K562 (cell line): ENCODE data around the gene CCDC97. TPM values are rescaled to one million over a fixed set of nuclear protein-coding genes. Genes with fewer than 3 reads are reported as not detected.

Source experiments
- BACH1 ChIP-seq: fragments of 200-800 bp; sonication (Bioruptor generic); IDR thresholded peaks from 2 replicates; pipeline ENCODE4 v1.6.1; 2016; ENCODE audit warnings: missing genetic modification characterization, missing compliant biosample characterization
- BHLHE40 ChIP-seq: IDR thresholded peaks from 2 replicates; pipeline ENCODE4 v1.6.1; 2011; ENCODE audit warnings: low read length, improper control_type of control experiment
- CBFA2T3 ChIP-seq: fragments of 450-650 bp; IDR thresholded peaks from 2 replicates; pipeline ENCODE4 v1.6.1; 2017
- HNRNPLL ChIP-seq: fragments of 200-400 bp; formaldehyde crosslinking; IDR thresholded peaks from 2 replicates; pipeline ENCODE4 v1.6.1; 2017; ENCODE audit warnings: low read length, low read depth, mild to moderate bottlenecking; ENCODE audit not compliant: poor library complexity, severe bottlenecking
- JUND ChIP-seq, 2 experiments: IDR thresholded peaks; 2 replicates in 1 of 2; 3 replicates in 1 of 2; pipeline ENCODE4 v1.6.1; 2011; ENCODE audit warnings: borderline replicate concordance in 2 of 2, low read depth in 2 of 2, low read length in 2 of 2, improper control_type of control experiment in 1 of 2, missing biosample characterization in 1 of 2, missing genetic modification characterization in 1 of 2, missing genetic modification reagents in 1 of 2
- PKNOX1 ChIP-seq: fragments of 450-650 bp; IDR thresholded peaks from 2 replicates; pipeline ENCODE4 v1.6.1; 2016
- RAD21 ChIP-seq, 2 experiments: fragments of 250-450 bp in 1 of 2; fragments of 450-650 bp in 1 of 2; sonication (Bioruptor Pico) in 1 of 2; formaldehyde crosslinking in 1 of 2; IDR thresholded peaks in 1 of 2; conservative IDR thresholded peaks in 1 of 2; 2 replicates each; pipeline versions ENCODE4 v1.4.0 to v1.8.0; 2020 to 2022; ENCODE audit warnings: mild to moderate bottlenecking in 2 of 2, moderate library complexity in 1 of 2
- RB1 ChIP-seq: fragments of 450-650 bp; IDR thresholded peaks from 2 replicates; pipeline ENCODE4 v1.6.1; 2017; ENCODE audit warnings: low read depth, mild to moderate bottlenecking
- RBFOX2 ChIP-seq: fragments of 200-400 bp; formaldehyde crosslinking; IDR thresholded peaks from 2 replicates; pipeline ENCODE4 v1.6.1; 2017; ENCODE audit warnings: low read depth, mild to moderate bottlenecking, low read length, moderate library complexity
- RFX5 ChIP-seq: IDR thresholded peaks from 2 replicates; pipeline ENCODE4 v1.6.1; 2011; ENCODE audit warnings: low read depth, mild to moderate bottlenecking, improper control_type of control experiment, low read length
- SMAD4 ChIP-seq: fragments of 250-450 bp; sonication (Bioruptor Pico); conservative IDR thresholded peaks from 2 replicates; pipeline ENCODE4 v1.8.0; 2021; ENCODE audit warnings: inconsistent platforms, mild to moderate bottlenecking, moderate library complexity
- SMARCE1 ChIP-seq: fragments of 450-650 bp; IDR thresholded peaks from 2 replicates; pipeline ENCODE4 v1.7.1; 2016; ENCODE audit warnings: mild to moderate bottlenecking
- SUPT5H ChIP-seq: fragments of 450-650 bp; IDR thresholded peaks from 2 replicates; pipeline ENCODE4 v1.6.1; 2016
- TOE1 ChIP-seq, 2 experiments: fragments of 450-650 bp in 1 of 2; sonication (generic) in 1 of 2; formaldehyde crosslinking in 1 of 2; IDR thresholded peaks; 2 replicates each; pipeline versions ENCODE4 v1.7.1 to v1.8.0; 2016 to 2022; ENCODE audit warnings: borderline replicate concordance in 2 of 2, mild to moderate bottlenecking in 2 of 2, antibody characterized with exemption in 1 of 2, inconsistent platforms in 1 of 2, low read depth in 1 of 2, missing genetic modification reagents in 1 of 2, moderate library complexity in 1 of 2
- XRCC5 ChIP-seq: fragments of 200-400 bp; formaldehyde crosslinking; IDR thresholded peaks from 2 replicates; pipeline ENCODE4 v1.6.1; 2017; ENCODE audit warnings: low read depth, mild to moderate bottlenecking, low read length
- ZMIZ1 ChIP-seq, 2 experiments: fragments of 150-350 bp in 1 of 2; IDR thresholded peaks; 2 replicates each; pipeline ENCODE4 v1.6.1; 2012 to 2016; ENCODE audit warnings: low read depth in 2 of 2, low read length in 2 of 2, mild to moderate bottlenecking in 1 of 2, moderate library complexity in 1 of 2
- ZNF764 ChIP-seq: fragments of 250-450 bp; sonication (Bioruptor Pico); IDR thresholded peaks from 2 replicates; pipeline ENCODE4 v1.4.0; 2020; ENCODE audit warnings: low read depth, mild to moderate bottlenecking, moderate library complexity
- polyA plus RNA-seq, 8 experiments: library from polyadenylated mRNA; depleted of rRNA in 4 of 8; stranded (reverse) in 5 of 8; unstranded in 3 of 8; fragments of >200 nt; fragmentation: Nextera tagmentation in 2 of 8; fragmentation: Illumina TruSeq in 1 of 8; extraction: Ambion mirVana in 2 of 8; extraction: Trizol in 1 of 8; gene quantifications; 2 replicates each; pipeline versions ENCODE4 v1.2.1 to v1.2.3, GENCODE V29; 2011 to 2014; ENCODE audit warnings: inconsistent platforms in 1 of 8, missing spikeins in 1 of 8
- total RNA-seq, 7 experiments: library from RNA; depleted of rRNA in 6 of 7; stranded (reverse); fragments of >200 nt in 6 of 7; fragmentation: Illumina TruSeq in 2 of 7; extraction: Trizol in 2 of 7; gene quantifications; 2 replicates each; pipeline versions ENCODE4 v1.2.1 to v1.2.3, GENCODE V29; 2011 to 2021; ENCODE audit warnings: low replicate concordance in 1 of 7
- TF ChIP-seq, protein P1 (sequence below), 2 experiments: fragments of 450-650 bp in 1 of 2; sonication (generic) in 1 of 2; formaldehyde crosslinking in 1 of 2; IDR thresholded peaks in 1 of 2; conservative IDR thresholded peaks in 1 of 2; 2 replicates each; pipeline versions ENCODE4 v1.6.1 to v1.8.1; 2016 to 2023; ENCODE audit warnings: mild to moderate bottlenecking in 2 of 2, moderate library complexity in 2 of 2, inconsistent platforms in 1 of 2, missing genetic modification reagents in 1 of 2
- TF ChIP-seq, protein P2 (sequence below): fragments of 250-450 bp; sonication (Bioruptor Pico); IDR thresholded peaks from 2 replicates; pipeline ENCODE4 v1.4.0; 2020

CCDC97 gene
- total and polyA plus RNA-seq, 9 of the 15 experiments (the other 6 are each of a cell fraction or from before 2014, with no cell fraction given), result 0.60 to 16.5 (median 7.0) TPM

DNA sequence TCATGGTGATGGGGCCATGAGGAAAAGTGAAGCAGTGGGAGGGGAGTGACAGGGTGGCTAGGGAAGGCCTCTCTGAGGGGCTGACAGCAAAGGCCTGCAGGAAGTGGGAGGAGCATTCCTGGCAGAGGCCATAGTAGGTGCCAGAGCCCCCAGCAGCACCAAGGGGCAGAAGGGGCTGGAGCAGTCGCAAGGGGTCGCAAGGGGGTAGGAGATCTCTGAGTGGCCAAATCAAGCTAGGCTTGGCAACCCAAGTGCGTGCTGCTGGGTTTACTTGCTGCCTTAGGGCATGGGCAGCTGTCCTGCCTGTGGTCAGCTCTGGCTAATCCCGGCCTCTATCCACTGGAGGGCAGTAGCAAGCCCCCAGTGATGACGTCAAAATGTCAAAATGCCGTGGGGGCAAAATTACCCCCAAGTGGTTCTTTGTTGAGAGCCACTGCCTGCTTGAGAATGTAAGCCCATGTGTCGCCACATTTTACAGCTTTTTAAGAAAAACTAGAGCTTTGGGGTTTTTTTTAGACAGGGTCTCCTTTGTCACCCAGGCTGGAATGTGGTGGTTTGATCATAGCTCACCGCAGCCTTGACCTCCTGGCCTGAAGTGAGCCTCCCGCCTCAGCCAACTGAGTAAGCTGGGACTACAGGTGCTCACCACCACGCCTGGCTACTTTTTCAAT lies 11.8 kb downstream of the CCDC97 start (continued):
- TF ChIP-seq ZMIZ1 (IDR thresholded peaks at IDR 0.05; ENCODE audit: low read depth in 2 of 2, low read length in 2 of 2) (0 out of 4 replicates have a peak, but pooled peaks of 1 of the 2 experiments have one; percentile 32), TOE1 (IDR thresholded peaks at IDR 0.05; ENCODE audit: borderline replicate concordance) (peak; percentile 17; the same call in 1 of the 2 replicates), TOE1 (CRISPR knock-in tag; IDR thresholded peaks at IDR 0.05; ENCODE audit: borderline replicate concordance, low read depth) (no peak), RAD21 (CRISPR knock-in tag; conservative IDR thresholded peaks at IDR 0.05 in 1 of 2, IDR thresholded peaks at IDR 0.05 in 1 of 2) (peak; percentile 13 to 61; a peak in 3 of 4 replicates), CBFA2T3 (peak; percentile 39), XRCC5 (peak; percentile 75; the same call in 1 of the 2 replicates), RB1 (peak; percentile 53; the same call in 1 of the 2 replicates), ZNF764 (no peak), BHLHE40 (no peak), RFX5 (no peak), JUND (IDR thresholded peaks at IDR 0.05; ENCODE audit: borderline replicate concordance, low read depth, low read length) (peak; percentile 82), JUND (tag; IDR thresholded peaks at IDR 0.05; ENCODE audit: borderline replicate concordance, low read depth, low read length) (peak; percentile 67; the same call in 2 of the 3 replicates), SMAD4 (CRISPR knock-in tag) (peak; percentile 45; the same call in 1 of the 2 replicates), SMARCE1 (peak; percentile 35; the same call in 1 of the 2 replicates), BACH1 (tag) (0 out of 2 replicates have a peak, but pooled peaks have one; percentile 24), PKNOX1 (peak; percentile 13; the same call in 1 of the 2 replicates), SUPT5H (0 out of 2 replicates have a peak, but pooled peaks have one; percentile 22), RBFOX2 (peak; percentile 46), HNRNPLL (no peak)
- TF ChIP-seq, protein P1, sequence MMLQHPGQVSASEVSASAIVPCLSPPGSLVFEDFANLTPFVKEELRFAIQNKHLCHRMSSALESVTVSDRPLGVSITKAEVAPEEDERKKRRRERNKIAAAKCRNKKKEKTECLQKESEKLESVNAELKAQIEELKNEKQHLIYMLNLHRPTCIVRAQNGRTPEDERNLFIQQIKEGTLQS (IDR thresholded peaks at IDR 0.05), result peak; percentile 85
- TF ChIP-seq, protein P1 (CRISPR knock-in tag; conservative IDR thresholded peaks at IDR 0.05), result no peak; the same call in 1 of the 2 replicates
- TF ChIP-seq, protein P2, sequence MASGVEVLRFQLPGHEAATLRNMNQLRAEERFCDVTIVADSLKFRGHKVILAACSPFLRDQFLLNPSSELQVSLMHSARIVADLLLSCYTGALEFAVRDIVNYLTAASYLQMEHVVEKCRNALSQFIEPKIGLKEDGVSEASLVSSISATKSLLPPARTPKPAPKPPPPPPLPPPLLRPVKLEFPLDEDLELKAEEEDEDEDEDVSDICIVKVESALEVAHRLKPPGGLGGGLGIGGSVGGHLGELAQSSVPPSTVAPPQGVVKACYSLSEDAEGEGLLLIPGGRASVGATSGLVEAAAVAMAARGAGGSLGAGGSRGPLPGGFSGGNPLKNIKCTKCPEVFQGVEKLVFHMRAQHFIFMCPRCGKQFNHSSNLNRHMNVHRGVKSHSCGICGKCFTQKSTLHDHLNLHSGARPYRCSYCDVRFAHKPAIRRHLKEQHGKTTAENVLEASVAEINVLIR, result peak; percentile 68
